Uterus (tissue), 4 donors: Measurements from ENCODE around the gene LILRA5. TPM values are rescaled to one million over a fixed set of nuclear protein-coding genes. Genes with fewer than 3 reads are reported as not detected.

Source experiments
- DNase-seq, 2 donors: peaks; one replicate each; pipeline ENCODE4 v3.0.0-alpha.2; 2019 to 2020
- H3K27ac ChIP-seq, 2 donors: fragments of 200-600 bp; sonication (generic); 1 replicate in 1 of 2; 2 replicates in 1 of 2; pipeline ENCODE4 v1.5.1; 2016 to 2018
- H3K27me3 ChIP-seq, 2 donors: fragments of 200-600 bp; sonication (generic); one replicate each; pipeline ENCODE4 v1.5.1; 2018 to 2019; ENCODE audit warnings: control low read depth in 1 of 2
- H3K36me3 ChIP-seq, 2 donors: fragments of 200-600 bp; sonication (generic); one replicate each; pipeline ENCODE4 v1.5.1; 2019; ENCODE audit warnings: control low read depth in 1 of 2
- H3K4me1 ChIP-seq, 2 donors: fragments of 200-600 bp; sonication (generic); one replicate each; pipeline ENCODE4 v1.5.1; 2018 to 2019; ENCODE audit warnings: control low read depth in 1 of 2
- H3K4me3 ChIP-seq, 2 donors: fragments of 200-600 bp; sonication (generic); 1 replicate in 1 of 2; 2 replicates in 1 of 2; pipeline ENCODE4 v1.5.1; 2018 to 2019; ENCODE audit warnings: mild to moderate bottlenecking in 1 of 2
- H3K9me3 ChIP-seq, 2 donors: fragments of 200-600 bp; sonication (generic); one replicate each; pipeline ENCODE4 v1.5.1; 2019; ENCODE audit warnings: control low read depth in 1 of 2
- CTCF ChIP-seq, 4 experiments: fragments of 200-600 bp in 2 of 4; fragments of 450-650 bp in 2 of 4; sonication (generic) in 2 of 4; IDR thresholded peaks; one replicate each; pipeline ENCODE4 v1.5.1; 2016 to 2019; ENCODE audit warnings: antibody characterized with exemption in 4 of 4, mild to moderate bottlenecking in 2 of 4, moderate library complexity in 1 of 4
- POLR2A ChIP-seq, 2 donors: fragments of 450-650 bp; IDR thresholded peaks; one replicate each; pipeline ENCODE4 v1.6.1; 2016; ENCODE audit warnings: antibody characterized with exemption in 2 of 2, mild to moderate bottlenecking in 1 of 2, moderate library complexity in 1 of 2
- intact Hi-C: fragments of 100-400 bp; cut with DNase I; formaldehyde crosslinking; loops from one replicate; pipeline ENCODE4 v1.15.1; 2023; ENCODE audit warnings: low total_unique reads
- total RNA-seq, 4 donors: library from RNA; depleted of rRNA in 3 of 4; stranded (reverse); fragments of >200 nt in 3 of 4; gene quantifications; one replicate each; pipeline versions ENCODE4 v1.1.0 to v1.2.4, GENCODE V29; 2014 to 2023
- donor health status: DM: yes; HTN: yes; CAD: no.

The LILRA5 gene
- total RNA-seq, 4 donors from 2014 or later, result 0.35 to 9.7 (median 2.8) TPM; not detected in 1

- Histone ChIP-seq H3K27me3 (no peaks in the 10 kb centered on the region), H3K4me3 (no peak overlapping the region), H3K4me1 (no peaks in the 10 kb centered on the region), H3K27ac (no peak overlapping the region), H3K36me3 (no peaks in the 10 kb centered on the region), H3K9me3 (no peaks in the 10 kb centered on the region)
- no peak for TF ChIP-seq POLR2A (IDR thresholded peaks at IDR 0.05)
- TF ChIP-seq CTCF (IDR thresholded peaks at IDR 0.05), result no peak
- DNase-seq, result no peak
- intact Hi-C loops, result no loop called here
Observed at GRCh38 chr19:54337858-54338230, 24.9 kb upstream of the LILRA5 start.

- intact Hi-C loops, result no loop called here
- H3K4me1 ChIP-seq, result no peaks in the 10 kb centered on the region
- no peaks in the 10 kb centered on the region for H3K36me3 ChIP-seq
- DNase-seq, result no peak
- no peak for TF ChIP-seq CTCF (IDR thresholded peaks at IDR 0.05)
- TF ChIP-seq POLR2A (IDR thresholded peaks at IDR 0.05), result no peak
- no peak overlapping the region for H3K27ac ChIP-seq
- H3K4me3 ChIP-seq, result no peak overlapping the region
- H3K27me3 ChIP-seq, result no peaks in the 10 kb centered on the region
- no peaks in the 10 kb centered on the region for H3K9me3 ChIP-seq
Observed at GRCh38 chr19:54336893-54337857, 24.2 kb upstream of the LILRA5 start.

- no peak overlapping the region for H3K27ac ChIP-seq
- TF ChIP-seq POLR2A (IDR thresholded peaks at IDR 0.05) (no peak), CTCF (IDR thresholded peaks at IDR 0.05) (no peak)
- intact Hi-C loops, result no loop called here
- H3K9me3 ChIP-seq, result no peaks in the 10 kb centered on the region
- H3K36me3 ChIP-seq, result no peaks in the 10 kb centered on the region
- H3K4me1 ChIP-seq, result no peaks in the 10 kb centered on the region
- H3K4me3 ChIP-seq, result no peak overlapping the region
- no peaks in the 10 kb centered on the region for H3K27me3 ChIP-seq
- DNase-seq, result no peak
Observed at GRCh38 chr19:54335979-54336892, 23.3 kb upstream of the LILRA5 start.

GRCh38 chr19:54335164-54335563 is 22.2 kb upstream of the LILRA5 start:
- TF ChIP-seq CTCF (IDR thresholded peaks at IDR 0.05), result no peak
- TF ChIP-seq POLR2A (IDR thresholded peaks at IDR 0.05), result no peak
- DNase-seq, result no peak
- no peak overlapping the region for H3K4me3 ChIP-seq
- H3K27me3 ChIP-seq, result no peaks in the 10 kb centered on the region
- H3K27ac ChIP-seq, result no peak overlapping the region
- H3K9me3 ChIP-seq, result no peaks in the 10 kb centered on the region
- intact Hi-C loops, result no loop called here
- H3K4me1 ChIP-seq, result no peaks in the 10 kb centered on the region
- H3K36me3 ChIP-seq, result no peaks in the 10 kb centered on the region
